PC-3 (cell line): ENCODE measurements around the gene EPHA2. TPM values are rescaled to one million over a fixed set of nuclear protein-coding genes. Genes with fewer than 3 reads are reported as not detected.

Source experiments
- ATAC-seq: fragments of 200-7000 bp; cut with Tn5 transposase; 2 replicates; pipeline ENCODE4 v1.9.1; 2020; ENCODE audit warnings: mild to moderate bottlenecking, moderate library complexity
- BruUV-seq: library from RNA; stranded (reverse); fragments of 400-500 nt; replicated peaks from 2 replicates; lab custom pipeline; 2021; lab: Mats Ljungman, UMichigan
- CTCF ChIA-PET: fragments of 300-600 bp; sonication (Branson Sonifier 250); formaldehyde crosslinking; loops from one replicate; lab custom pipeline; 2022; ENCODE audit warnings: antibody characterized with exemption; lab: Charles Lee
- POLR2A ChIA-PET: fragments of 300-600 bp; sonication (Branson Sonifier 250); formaldehyde crosslinking; loops from one replicate; lab custom pipeline; 2022; ENCODE audit warnings: antibody characterized with exemption; ENCODE audit not compliant: unreplicated experiment; lab: Charles Lee
- DNase-seq: peaks from one replicate; pipeline ENCODE4 v3.0.0-alpha.2; 2015
- H2AFZ ChIP-seq: fragments of 300-600 bp; sonication (generic); 2 replicates; pipeline ENCODE4 v1.6.0; 2016; ENCODE audit warnings: antibody characterized with exemption, low read length
- H3F3A ChIP-seq: fragments of 300-600 bp; sonication (generic); one replicate; pipeline ENCODE4 v1.6.0; 2017; ENCODE audit warnings: antibody characterized with exemption, low read length, control low read depth, mild to moderate bottlenecking; ENCODE audit not compliant: unreplicated experiment
- H3K27ac ChIP-seq: fragments of 300-600 bp; sonication (generic); 2 replicates; pipeline ENCODE4 v1.5.1; 2016; ENCODE audit warnings: mild to moderate bottlenecking, low read length
- H3K27me3 ChIP-seq: fragments of 300-600 bp; sonication (generic); 2 replicates; pipeline ENCODE4 v1.6.1; 2016; ENCODE audit warnings: low read length, mixed read lengths
- H3K36me3 ChIP-seq: fragments of 300-600 bp; sonication (generic); 2 replicates; pipeline ENCODE4 v1.6.1; 2016; ENCODE audit warnings: low read depth, mixed run types, low read length, mixed read lengths
- H3K4me1 ChIP-seq: fragments of 300-600 bp; sonication (generic); 2 replicates; pipeline ENCODE4 v1.5.1; 2016; ENCODE audit warnings: low read length; ENCODE audit not compliant: insufficient read depth
- H3K4me2 ChIP-seq: fragments of 300-600 bp; sonication (generic); 2 replicates; pipeline ENCODE4 v1.6.0; 2016; ENCODE audit warnings: low read length
- H3K4me3 ChIP-seq: fragments of 300-600 bp; sonication (generic); 2 replicates; pipeline ENCODE4 v1.5.1; 2016; ENCODE audit warnings: mild to moderate bottlenecking, low read length, mixed read lengths
- H3K79me2 ChIP-seq: fragments of 300-600 bp; sonication (generic); 2 replicates; pipeline ENCODE4 v1.6.1; 2017; ENCODE audit warnings: low read length, mixed read lengths
- H3K9ac ChIP-seq: fragments of 300-600 bp; sonication (generic); 2 replicates; pipeline ENCODE4 v1.6.0; 2016; ENCODE audit warnings: mild to moderate bottlenecking, low read length
- H3K9me2 ChIP-seq: fragments of 300-600 bp; sonication (generic); replicated peaks from 2 replicates; pipeline ENCODE4 v1.6.1; 2016; ENCODE audit warnings: mixed run types, low read length, mixed read lengths
- H3K9me3 ChIP-seq: fragments of 300-600 bp; sonication (generic); 2 replicates; pipeline ENCODE4 v1.6.1; 2016; ENCODE audit warnings: low read length, mixed read lengths
- H4K20me1 ChIP-seq: fragments of 300-600 bp; sonication (generic); 2 replicates; pipeline ENCODE4 v1.6.1; 2016; ENCODE audit warnings: low read length, mixed read lengths
- CTCF ChIP-seq: fragments of 300-600 bp; sonication (generic); conservative IDR thresholded peaks from 2 replicates; pipeline ENCODE4 v1.5.1; 2017; ENCODE audit warnings: antibody characterized with exemption, low read depth, mild to moderate bottlenecking, low read length
- EZH2 ChIP-seq: fragments of 300-600 bp; sonication (generic); IDR thresholded peaks from one replicate; pipeline ENCODE4 v1.6.1; 2017; ENCODE audit warnings: antibody characterized with exemption, mild to moderate bottlenecking, low read length; ENCODE audit not compliant: unreplicated experiment
- EZH2phosphoT487 ChIP-seq: fragments of 300-600 bp; sonication (generic); IDR thresholded peaks from 2 replicates; pipeline ENCODE4 v1.6.1; 2018; ENCODE audit warnings: mild to moderate bottlenecking, antibody characterized with exemption, low read length, borderline replicate concordance
- intact Hi-C: fragments of 100-400 bp; cut with micrococcal nuclease; formaldehyde crosslinking; loops from 2 replicates; pipeline ENCODE4 v1.9.0; 2023
- total RNA-seq: library from RNA; depleted of rRNA; stranded (reverse); fragments of >200 nt; gene quantifications from 2 replicates; pipeline ENCODE4 v1.2.3, GENCODE V29; 2014

The EPHA2 gene
- total RNA-seq, 1 experiment from 2014 or later, result 459 TPM

- H3K4me1 ChIP-seq, result peaks cover 2% of the 10 kb centered on the region; the same call in 1 of the 2 replicates
- ChIA-PET POLR2A (interaction anchor here (0.6 kb wide), 1 partner anchor 41 kb away, joined by 3 read pairs; the partner anchor contains the start of gene CPLANE2), CTCF (no interaction called here)
- no peak overlapping the region for H3K4me2 ChIP-seq
- no peaks in the 10 kb centered on the region for H3K9me2 ChIP-seq
- ATAC-seq, result no peak
- BruUV-seq, result no TSS peak
- intact Hi-C loops, result no loop called here
- H3K9me3 ChIP-seq, result no peaks in the 10 kb centered on the region
- H3K27me3 ChIP-seq, result no peaks in the 10 kb centered on the region
- H3K4me3 ChIP-seq, result no peak overlapping the region
- DNase-seq, result no peak
- H3K9ac ChIP-seq, result no peak overlapping the region
- TF ChIP-seq EZH2phosphoT487, result no peak
- no peak for TF ChIP-seq EZH2
- TF ChIP-seq CTCF, result no peak
- H3K36me3 ChIP-seq, result no peaks in the 10 kb centered on the region
- H4K20me1 ChIP-seq, result no peaks in the 10 kb centered on the region
- no peak overlapping the region for H2AFZ ChIP-seq
- H3F3A ChIP-seq, result no peaks in the 10 kb centered on the region
- H3K27ac ChIP-seq, result no peak overlapping the region
- no peaks in the 10 kb centered on the region for H3K79me2 ChIP-seq
These were observed 39.6 kb upstream of the EPHA2 start for GRCh38 chr1:16195518-16195905.

DNA sequence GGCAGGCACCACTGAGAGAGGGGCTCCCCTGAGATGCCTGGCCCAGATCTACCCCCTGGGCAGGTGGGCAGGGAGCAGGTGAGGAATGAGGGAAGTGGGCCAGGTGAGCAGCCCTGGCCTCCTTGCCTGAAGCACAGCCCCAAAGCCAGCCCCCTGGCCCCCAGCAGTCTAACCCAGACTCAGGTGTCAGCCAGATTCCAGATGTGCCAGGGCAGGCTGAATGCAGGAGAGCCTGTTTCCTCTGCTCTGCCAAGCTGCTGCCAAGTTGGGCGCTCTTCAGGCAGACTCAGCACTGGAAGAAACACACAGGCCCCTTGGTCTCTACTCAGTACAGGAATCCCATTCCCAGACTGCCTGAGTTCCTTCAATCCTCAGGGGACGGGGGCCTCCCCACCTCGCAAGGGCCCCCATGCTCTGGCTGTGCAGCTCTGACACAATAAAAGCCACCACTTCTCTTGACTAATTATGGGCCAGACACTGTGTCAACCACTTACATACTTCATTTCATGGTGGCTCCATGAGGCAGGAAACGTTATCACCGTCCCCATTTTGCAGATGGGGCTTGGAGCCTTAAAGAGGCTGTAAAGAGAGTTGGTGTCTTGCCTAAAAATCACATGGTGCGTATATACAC, 36.2 kb upstream of the EPHA2 start:
- Histone ChIP-seq H3K4me1 (peaks cover 35% of the 10 kb centered on the region), H3K9me2 (no peaks in the 10 kb centered on the region), H3K79me2 (peaks cover 5% of the 10 kb centered on the region; the same call in 1 of the 2 replicates), H4K20me1 (no peaks in the 10 kb centered on the region), H3K9me3 (no peaks in the 10 kb centered on the region), H3F3A (no peaks in the 10 kb centered on the region), H3K9ac (no peak overlapping the region), H3K4me2 (no peak overlapping the region), H3K27ac (no peak overlapping the region), H3K36me3 (no peaks in the 10 kb centered on the region), H3K4me3 (no peak overlapping the region), H3K27me3 (no peaks in the 10 kb centered on the region), H2AFZ (no peak overlapping the region)
- ChIA-PET POLR2A (interaction anchor here (0.6 kb wide), 1 partner anchor 8 kb away, joined by 3 read pairs; no protein-coding TSS in a partner anchor), CTCF (no interaction called here)
- TF ChIP-seq CTCF (no peak), EZH2 (no peak), EZH2phosphoT487 (no peak)
- ATAC-seq, result no peak
- no TSS peak for BruUV-seq
- intact Hi-C loops, result no loop called here
- no peak for DNase-seq

DNA sequence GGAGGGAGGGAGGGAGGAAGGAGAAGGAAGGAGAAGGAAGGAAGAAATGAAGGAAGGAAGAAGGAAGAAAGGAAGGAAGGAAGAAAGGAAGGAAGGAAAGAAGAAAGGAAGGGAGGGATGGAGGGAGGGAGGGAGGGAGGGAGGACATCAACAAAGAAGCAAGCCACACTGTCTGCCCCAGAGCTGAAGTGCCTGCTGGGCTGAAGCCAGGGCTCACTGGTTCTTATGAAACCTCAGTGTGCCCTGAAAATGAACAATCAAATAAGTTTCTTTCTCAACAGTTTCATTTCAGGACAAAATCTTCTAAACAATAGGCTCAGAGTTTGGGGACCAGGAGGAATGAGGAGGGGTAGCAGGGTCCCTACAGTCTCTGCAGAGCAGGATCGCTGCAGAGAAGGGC, 35.4 kb upstream of the EPHA2 start:
- ChIA-PET POLR2A (no interaction called here), CTCF (no interaction called here)
- no peak for TF ChIP-seq EZH2phosphoT487
- TF ChIP-seq CTCF, result no peak
- no peak for TF ChIP-seq EZH2
- Histone ChIP-seq H3K9me2 (no peaks in the 10 kb centered on the region), H3K27me3 (no peaks in the 10 kb centered on the region), H2AFZ (no peak overlapping the region), H3K9ac (no peak overlapping the region), H3K4me1 (peaks cover 42% of the 10 kb centered on the region), H3K4me2 (no peak overlapping the region), H3K27ac (no peak overlapping the region), H3K4me3 (no peak overlapping the region), H4K20me1 (no peaks in the 10 kb centered on the region), H3F3A (no peaks in the 10 kb centered on the region), H3K79me2 (peaks cover 12% of the 10 kb centered on the region; the same call in 1 of the 2 replicates), H3K9me3 (no peaks in the 10 kb centered on the region), H3K36me3 (no peaks in the 10 kb centered on the region)
- intact Hi-C loops, result no loop called here
- DNase-seq, result no peak
- no peak for ATAC-seq
- BruUV-seq, result no TSS peak
